NT2/D1 (cell line): ENCODE data around the gene ASZ1.

Experiments used
- SUZ12 ChIP-seq: IDR thresholded peaks from 2 replicates; pipeline ENCODE4 v1.6.1; 2011; ENCODE audit not compliant: insufficient read length, insufficient read depth; ENCODE audit errors: extremely low read depth
- YY1 ChIP-seq: IDR thresholded peaks from 2 replicates; pipeline ENCODE4 v1.6.1; 2011; ENCODE audit not compliant: insufficient read length, insufficient read depth
- ZNF274 ChIP-seq: IDR thresholded peaks from 2 replicates; pipeline ENCODE4 v1.6.1; 2011; ENCODE audit warnings: mild to moderate bottlenecking, low read depth, low read length

DNA sequence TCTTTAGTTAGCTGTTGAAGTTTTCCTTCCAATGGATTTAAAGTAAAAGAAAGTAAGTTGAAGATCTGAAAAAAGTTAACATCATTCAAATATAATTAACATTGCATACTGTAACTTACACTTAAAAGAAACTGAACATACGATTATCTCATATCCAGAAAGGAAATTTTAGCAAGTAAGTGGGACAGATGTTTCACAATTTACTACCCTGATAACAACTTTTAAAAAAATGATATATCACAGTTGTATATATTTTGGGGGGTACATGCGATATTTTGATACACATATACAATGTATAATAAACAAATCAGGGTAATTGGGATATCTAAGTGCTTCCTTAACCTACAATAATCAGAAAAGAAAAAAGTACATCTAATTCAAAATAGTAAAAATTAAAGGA, 44.2 kb downstream of the ASZ1 start:
- TF ChIP-seq SUZ12 (no peak), YY1 (no peak), ZNF274 (no peak)
